CD4-positive, alpha-beta T cell treated with Interleukin-15 for 1 hour (primary cell): Measurements from ENCODE around the gene FASTKD2.
"Not testable (repeated sequence)": the region's sequence is repeated elsewhere in the genome, so short reads cannot be mapped to it uniquely, and the experiment has no call there.

Experiments used
- DNase-seq: peaks from one replicate; pipeline ENCODE4 v3.0.0-alpha.2; 2020

Gene FASTKD2

GRCh38 chr2:206792645-206793044, 27.2 kb downstream of the FASTKD2 start:
- DNase-seq: no peak

DNA sequence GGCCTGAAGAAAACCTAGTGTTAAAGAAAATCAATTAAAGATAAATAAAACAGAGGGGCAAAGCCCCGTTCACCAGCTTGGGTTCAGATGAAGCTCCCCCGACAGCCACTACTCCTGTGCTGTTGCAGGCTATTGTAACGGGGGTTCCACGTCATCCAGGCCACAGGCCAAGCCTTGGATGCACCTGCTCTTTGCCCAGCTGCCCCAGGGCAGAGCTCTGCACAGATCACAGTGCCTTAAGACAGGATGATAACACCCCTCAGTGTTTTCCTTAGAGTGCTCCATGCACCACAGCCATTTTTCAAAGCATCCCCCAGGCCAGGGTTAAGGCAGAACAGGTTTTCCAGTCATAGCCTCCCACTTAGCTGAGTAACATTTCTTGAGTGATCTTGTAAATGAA, 32.0 kb downstream of the FASTKD2 start:
- DNase-seq: no peak

DNA sequence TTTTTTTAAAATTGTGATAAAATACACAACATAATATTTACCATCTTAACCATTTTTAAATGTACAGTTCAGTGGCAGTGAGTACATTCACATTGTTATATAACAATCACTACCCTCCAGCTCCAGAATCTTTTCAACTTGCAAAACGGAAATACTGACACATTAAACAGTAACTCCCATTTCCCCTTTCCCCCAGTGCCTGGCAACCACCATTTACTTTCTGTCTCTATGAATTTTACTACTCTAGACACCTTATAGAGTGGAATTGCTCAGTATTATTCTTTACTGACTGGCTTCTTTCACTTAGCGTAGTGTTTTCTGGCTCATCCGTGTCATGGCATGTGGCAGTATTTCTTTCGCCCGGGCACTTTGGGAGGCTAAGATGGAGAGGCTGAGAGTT, 32.6 kb downstream of the FASTKD2 start:
- DNase-seq: no peak

DNA sequence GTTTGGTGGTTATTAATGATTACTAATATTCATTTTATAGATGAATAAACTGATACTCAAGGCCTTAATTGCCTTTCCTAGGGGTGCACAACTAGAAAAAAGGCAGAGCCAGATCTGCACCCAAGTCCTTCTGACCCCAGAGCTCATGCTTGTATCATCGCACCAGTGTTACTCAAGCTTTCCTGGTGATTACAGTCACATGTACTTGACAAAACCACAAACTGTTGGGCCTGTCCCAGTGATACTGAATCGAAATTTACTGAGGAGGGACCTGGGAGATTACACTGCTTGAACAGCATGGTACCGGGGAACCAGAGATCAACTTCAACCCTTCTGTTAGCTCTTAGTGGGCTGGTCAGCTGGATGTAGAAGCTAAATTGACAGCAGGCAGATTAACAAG, 33.7 kb downstream of the FASTKD2 start:
- DNase-seq: no peak

- peak; percentile 30 for DNase-seq
Measured at GRCh38 chr2:206800506-206801417, 35.4 kb downstream of the FASTKD2 start.

GRCh38 chr2:206801418-206802189, 36.2 kb downstream of the FASTKD2 start:
- DNase-seq: no peak

- no peak for DNase-seq
Measured at GRCh38 chr2:206802654-206803514, 37.5 kb downstream of the FASTKD2 start.

GRCh38 chr2:206804326-206804725, 38.9 kb downstream of the FASTKD2 start:
- no peak for DNase-seq

GRCh38 chr2:206805887-206806607, 40.6 kb downstream of the FASTKD2 start:
- no peak for DNase-seq

GRCh38 chr2:206807624-206808023, 42.2 kb downstream of the FASTKD2 start:
- DNase-seq: not testable (repeated sequence)

DNA sequence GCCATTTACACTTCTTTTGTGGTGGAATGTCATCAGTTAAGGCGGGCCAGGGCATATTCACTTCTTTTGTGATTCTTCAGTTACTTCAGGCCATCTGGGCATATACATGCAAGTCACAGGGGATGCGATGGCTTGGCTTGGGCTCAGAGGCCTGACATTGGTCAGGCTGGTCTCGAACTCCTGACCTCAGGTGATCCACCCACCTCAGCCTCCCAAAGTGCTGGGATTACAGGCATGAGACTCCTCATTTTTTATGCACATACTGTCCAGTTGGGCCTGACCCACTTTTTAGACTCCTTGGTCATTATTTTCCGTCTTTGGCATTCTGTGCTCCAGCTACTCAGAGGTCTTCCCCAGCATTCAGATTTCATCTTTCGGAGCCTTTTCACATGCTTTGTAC, 47.1 kb downstream of the FASTKD2 start:
- DNase-seq: not testable (repeated sequence)

DNA sequence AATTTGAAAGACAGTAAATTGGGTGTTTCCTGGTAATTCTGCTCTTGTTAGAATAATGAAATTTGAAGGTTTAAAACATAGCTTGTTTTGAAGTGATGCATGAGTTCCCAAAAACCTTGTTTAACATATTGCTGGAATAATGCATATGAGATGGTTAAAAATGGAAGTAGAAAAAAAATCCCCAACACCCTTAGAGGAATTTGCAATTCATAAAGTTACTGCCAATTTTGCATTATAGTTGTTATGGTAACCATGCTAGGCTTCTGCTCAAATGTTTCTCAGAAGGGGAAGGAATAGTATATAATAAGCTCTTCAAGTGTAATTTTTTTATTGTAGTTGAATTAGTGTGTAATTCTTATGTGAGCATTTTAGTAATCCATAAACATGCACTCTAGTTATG, 49.1 kb downstream of the FASTKD2 start:
- DNase-seq: no peak

GRCh38 chr2:206820807-206821206, 55.4 kb downstream of the FASTKD2 start:
- no peak for DNase-seq

- DNase-seq: no peak
Measured at GRCh38 chr2:206823178-206823577, 57.8 kb downstream of the FASTKD2 start.

DNA sequence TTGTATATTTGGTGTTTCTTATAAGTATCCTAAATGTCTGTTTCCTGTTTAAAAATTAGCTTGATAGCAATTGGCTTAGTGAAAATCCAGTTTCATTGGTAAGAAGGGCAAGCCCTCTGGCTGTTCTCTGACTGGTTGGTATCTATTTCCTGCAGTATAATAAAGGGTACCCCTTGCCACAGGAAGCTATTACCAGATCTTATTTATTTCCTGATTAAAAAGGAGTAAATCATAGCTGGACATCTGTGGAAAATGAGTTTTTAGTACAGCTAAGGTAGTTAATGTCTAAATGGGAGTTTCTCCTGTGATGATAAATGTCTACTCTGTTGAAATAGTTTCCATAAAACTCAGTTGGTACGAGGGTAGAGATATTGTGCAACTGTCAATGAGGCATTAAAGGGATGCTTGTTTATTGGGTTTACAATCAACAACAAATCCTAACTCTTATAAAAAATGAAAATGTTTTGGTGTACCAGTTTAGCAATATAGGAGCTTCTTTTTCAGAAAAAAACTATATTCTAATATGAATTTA, 58.7 kb downstream of the FASTKD2 start:
- DNase-seq: no peak

DNA sequence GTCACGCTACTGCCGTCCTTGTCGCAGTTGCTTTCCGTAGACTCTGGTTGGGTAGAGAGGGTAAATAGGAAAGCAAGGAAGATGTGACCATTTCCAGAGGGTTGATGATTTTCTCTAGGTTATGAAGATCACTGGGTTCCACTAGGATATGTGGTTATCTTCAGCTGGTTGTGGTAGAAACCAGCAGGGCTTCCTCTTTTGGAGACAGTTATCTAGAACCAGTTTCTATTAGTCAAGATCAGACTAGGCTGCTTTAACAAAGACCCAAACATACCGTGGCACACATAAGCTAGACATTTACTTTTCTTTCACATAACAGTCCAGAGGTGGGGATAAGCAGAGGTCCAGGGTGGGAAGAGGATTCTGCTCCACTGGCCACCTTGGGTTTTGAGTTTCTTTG, 59.6 kb downstream of the FASTKD2 start:
- DNase-seq: no peak

GRCh38 chr2:206831442-206831995, 66.1 kb downstream of the FASTKD2 start:
- DNase-seq: no peak

DNA sequence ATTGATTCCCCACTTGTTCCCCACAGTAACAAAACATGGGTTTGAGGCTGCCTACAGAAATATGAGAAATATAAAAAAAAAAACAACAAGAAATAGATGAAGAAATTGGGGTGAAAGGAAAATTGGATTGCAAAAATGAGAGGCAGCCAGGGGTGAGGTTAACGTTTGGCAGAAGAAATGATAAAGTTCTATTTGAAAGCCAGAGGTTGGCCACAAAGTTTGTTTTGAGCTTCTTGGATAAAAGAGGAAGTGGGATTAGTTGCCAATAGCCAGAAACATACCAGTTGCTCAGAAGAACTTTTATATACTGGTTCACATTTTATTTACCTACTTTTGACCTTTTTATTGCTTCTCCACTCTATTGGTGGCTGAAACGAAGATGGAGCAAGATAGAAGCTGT, 67.5 kb downstream of the FASTKD2 start:
- no peak for DNase-seq

GRCh38 chr2:206833291-206833690, 67.9 kb downstream of the FASTKD2 start:
- no peak for DNase-seq

- no peak for DNase-seq
Measured at GRCh38 chr2:206836722-206837121, 71.3 kb downstream of the FASTKD2 start.

- DNase-seq: no peak
Measured at GRCh38 chr2:206837775-206838174, 72.4 kb downstream of the FASTKD2 start.

DNA sequence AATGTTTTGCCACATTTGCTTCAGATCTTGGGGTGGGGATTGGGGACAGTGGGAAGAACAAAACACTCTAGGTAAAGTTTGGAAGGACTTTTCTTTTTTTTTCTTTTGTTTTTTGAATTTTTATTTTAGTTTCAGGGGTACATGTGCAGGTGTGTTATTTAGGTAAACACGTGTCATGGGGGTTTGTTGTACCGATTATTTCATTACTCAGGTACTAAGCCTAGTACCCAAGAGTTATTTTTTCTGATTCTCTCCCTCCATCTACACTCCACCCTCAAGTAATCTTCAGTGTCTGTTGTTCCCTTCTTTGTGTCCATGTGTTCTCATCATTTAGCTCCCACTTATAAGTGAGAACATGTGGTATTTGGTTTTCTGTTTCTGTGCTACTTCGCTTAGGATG, 73.3 kb downstream of the FASTKD2 start:
- DNase-seq: no peak
